GM19438 (cell line): ENCODE results near the gene CFAP54.

Experiments used
- ATAC-seq: cut with Tn5 transposase; IDR thresholded peaks from one replicate; pipeline ENCODE4 v1.9.1; 2021; ENCODE audit warnings: low read depth; ENCODE audit not compliant: unreplicated experiment

CFAP54 gene

DNA sequence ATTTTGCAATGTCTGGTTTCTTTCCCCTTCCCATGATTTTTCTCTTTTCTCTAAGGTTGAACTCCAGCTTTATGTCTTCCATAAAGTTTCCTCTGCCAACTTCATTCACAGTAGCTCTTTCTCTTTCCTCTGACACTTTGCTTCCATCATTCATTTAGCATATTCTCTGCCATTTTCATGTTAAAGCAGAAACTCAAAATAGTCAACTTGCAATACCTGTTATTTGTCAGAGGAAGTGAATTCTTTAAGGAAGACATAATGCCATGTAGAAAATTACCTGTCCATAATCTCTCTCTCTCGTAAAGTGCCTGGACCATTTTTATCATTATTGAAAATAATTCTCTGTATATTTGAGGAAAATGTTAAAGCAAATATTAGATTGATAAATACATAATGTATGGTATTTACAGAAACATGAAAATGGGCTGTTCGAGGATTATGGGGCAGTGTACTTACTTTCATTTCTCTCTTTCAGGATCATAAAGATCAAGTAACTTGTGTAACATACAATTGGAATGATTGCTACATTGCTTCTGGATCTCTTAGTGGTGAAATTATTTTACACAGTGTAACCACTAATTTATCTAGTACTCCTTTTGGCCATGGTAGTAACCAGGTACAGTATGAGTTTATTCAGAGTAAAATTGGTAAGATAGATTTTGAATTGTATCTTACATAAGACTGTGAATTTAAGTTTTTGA, 430.3 kb downstream of the CFAP54 start:
- ATAC-seq: no peak
